CD14-positive monocyte (primary cell): Measurements from ENCODE around the gene TTLL6. TPM values are rescaled to one million over a fixed set of nuclear protein-coding genes. Genes with fewer than 3 reads are reported as not detected.

Experiments
- DNase-seq, 3 donors: peaks; one replicate each; pipeline ENCODE4 v3.0.0-alpha.2; 2011 to 2022
- H2AFZ ChIP-seq: 2 replicates; pipeline ENCODE4 v1.6.0; 2012; ENCODE audit warnings: mild to moderate bottlenecking, low read depth, low read length, inconsistent platforms; ENCODE audit not compliant: insufficient read depth, poor library complexity, severe bottlenecking
- H3K27ac ChIP-seq, 2 donors: 1 replicate in 1 of 2; 2 replicates in 1 of 2; pipeline ENCODE4 v1.5.1; 2012 to 2013; ENCODE audit warnings: low read length in 2 of 2, control low read depth in 1 of 2, inconsistent platforms in 1 of 2, low read depth in 1 of 2, mild to moderate bottlenecking in 1 of 2
- H3K27me3 ChIP-seq, 2 donors: one replicate each; pipeline versions ENCODE4 v1.6.0 to v1.6.1; 2011 to 2013; ENCODE audit warnings: low read length in 2 of 2; ENCODE audit not compliant: control insufficient read depth in 2 of 2, insufficient read depth in 2 of 2
- H3K36me3 ChIP-seq, 2 donors: replicated peaks in 1 of 2; 1 replicate in 1 of 2; 2 replicates in 1 of 2; pipeline versions ENCODE4 v1.5.1 to v1.6.1; 2012 to 2013; ENCODE audit warnings: low read length in 2 of 2, control low read depth in 1 of 2, inconsistent platforms in 1 of 2, mild to moderate bottlenecking in 1 of 2; ENCODE audit not compliant: insufficient read depth in 2 of 2, control insufficient read depth in 1 of 2
- H3K4me1 ChIP-seq, 2 donors: 1 replicate in 1 of 2; 2 replicates in 1 of 2; pipeline versions ENCODE4 v1.5.1 to v1.6.1; 2012 to 2013; ENCODE audit warnings: low read length in 2 of 2, control low read depth in 1 of 2, inconsistent platforms in 1 of 2, mild to moderate bottlenecking in 1 of 2, moderate library complexity in 1 of 2; ENCODE audit not compliant: insufficient read depth in 2 of 2, control insufficient read depth in 1 of 2
- H3K4me2 ChIP-seq: replicated peaks from 2 replicates; pipeline ENCODE3; 2012; ENCODE audit warnings: low read length, moderate library complexity, mild to moderate bottlenecking; ENCODE audit not compliant: poor library complexity, severe bottlenecking; ENCODE audit errors: extremely low read depth
- H3K4me3 ChIP-seq, 3 experiments: fragments of 200-600 bp in 1 of 3; sonication (generic) in 1 of 3; replicated peaks in 1 of 3; 1 replicate in 2 of 3; 2 replicates in 1 of 3; pipeline ENCODE4 v1.5.1; 2011 to 2013; ENCODE audit warnings: low read length in 3 of 3, mild to moderate bottlenecking in 3 of 3, control low read depth in 2 of 3, low read depth in 2 of 3, inconsistent platforms in 1 of 3, moderate library complexity in 1 of 3
- H3K79me2 ChIP-seq: 2 replicates; pipeline ENCODE4 v1.6.0; 2012; ENCODE audit warnings: mild to moderate bottlenecking, control low read depth, inconsistent platforms, low read length, moderate library complexity; ENCODE audit not compliant: insufficient read depth
- H3K9ac ChIP-seq: 2 replicates; pipeline ENCODE4 v1.6.0; 2017; ENCODE audit warnings: low read length, mild to moderate bottlenecking; ENCODE audit not compliant: insufficient read depth, poor library complexity, severe bottlenecking
- H3K9me3 ChIP-seq, 2 donors: replicated peaks in 1 of 2; 1 replicate in 1 of 2; 2 replicates in 1 of 2; pipeline versions ENCODE4 v1.5.1 to v1.6.1; 2012 to 2013; ENCODE audit warnings: low read length in 2 of 2, control low read depth in 1 of 2; ENCODE audit not compliant: control insufficient read depth in 1 of 2, insufficient read depth in 1 of 2
- H4K20me1 ChIP-seq: 2 replicates; pipeline ENCODE4 v1.6.0; 2012; ENCODE audit warnings: mild to moderate bottlenecking, low read length, control low read depth, moderate library complexity; ENCODE audit not compliant: insufficient read depth
- H3K27ac Mint-ChIP-seq, 7 donors: one replicate each; pipeline ENCODE4 v1.8.0; 2020; ENCODE audit warnings: mild to moderate bottlenecking in 7 of 7, mixed read lengths in 7 of 7, moderate library complexity in 6 of 7, inconsistent platforms in 2 of 7
- H3K27me3 Mint-ChIP-seq, 3 donors: one replicate each; pipeline ENCODE4 v1.8.0; 2021 to 2022; ENCODE audit warnings: low read depth in 3 of 3, mild to moderate bottlenecking in 3 of 3, mixed read lengths in 3 of 3, moderate library complexity in 3 of 3, inconsistent platforms in 1 of 3
- H3K36me3 Mint-ChIP-seq, 2 donors: one replicate each; pipeline ENCODE4 v1.8.0; 2020; ENCODE audit warnings: mixed read lengths in 2 of 2, inconsistent platforms in 1 of 2, mild to moderate bottlenecking in 1 of 2
- H3K4me1 Mint-ChIP-seq: one replicate; pipeline ENCODE4 v1.8.0; 2020; ENCODE audit warnings: mild to moderate bottlenecking, mixed read lengths
- H3K4me3 Mint-ChIP-seq, 2 donors: one replicate each; pipeline ENCODE4 v1.8.0; 2020; ENCODE audit warnings: mild to moderate bottlenecking in 2 of 2, mixed read lengths in 2 of 2, moderate library complexity in 1 of 2
- H3K9me3 Mint-ChIP-seq, 7 donors: one replicate each; pipeline ENCODE4 v1.8.0; 2020 to 2022; ENCODE audit warnings: mixed read lengths in 7 of 7, mild to moderate bottlenecking in 6 of 7, moderate library complexity in 6 of 7, inconsistent platforms in 2 of 7
- CTCF ChIP-seq: fragments of 200-600 bp; IDR thresholded peaks from one replicate; pipeline ENCODE4 v1.8.0; 2022; ENCODE audit warnings: antibody characterized with exemption, mild to moderate bottlenecking
- WGBS: methylation state at CpG from one replicate; pipeline ENCODE4 v1.1.5; 2013; ENCODE audit warnings: missing lambda C conversion rate; ENCODE audit not compliant: insufficient coverage; 5-methylcytosine and 5-hydroxymethylcytosine counted together
- intact Hi-C, 2 donors: fragments of 100-400 bp; cut with micrococcal nuclease; formaldehyde crosslinking; loops; one replicate each; pipeline versions ENCODE4 v1.15.0 to v1.15.1; 2023
- polyA plus RNA-seq, 3 donors: library from polyadenylated mRNA; depleted of rRNA in 1 of 3; unstranded in 2 of 3; stranded (reverse) in 1 of 3; fragments of 300-500 nt in 2 of 3; fragments of >200 nt in 1 of 3; fragmentation: Illumina TruSeq in 2 of 3; gene quantifications; 1 replicate in 2 of 3; 2 replicates in 1 of 3; pipeline ENCODE4 v1.2.3, GENCODE V29; 2012 to 2021

TTLL6 gene
- polyA plus RNA-seq, 3 donors: not detected

- H3K79me2 ChIP-seq: no peaks in the 10 kb centered on the region
- H3K27me3 Mint-ChIP-seq: peaks cover 52 to 74% (median 68%) of the 10 kb centered on the region in 3 donors
- peaks cover 0 to 27% (median 7%) of the 10 kb centered on the region in 7 donors for H3K9me3 Mint-ChIP-seq
- H3K4me3 ChIP-seq: no peak overlapping the region
- no peak overlapping the region for H3K4me2 ChIP-seq
- peaks cover 42% of the 10 kb centered on the region for H3K4me1 Mint-ChIP-seq
- DNase-seq: no peak
- no peaks in the 10 kb centered on the region for H3K36me3 ChIP-seq
- no peak for TF ChIP-seq CTCF
- intact Hi-C loops: no loop called here
- peaks cover 0 to 10% of the 10 kb centered on the region in 2 donors for H3K36me3 Mint-ChIP-seq
- peaks cover 31 to 34% of the 10 kb centered on the region in 2 donors for H3K4me1 ChIP-seq
- no peak overlapping the region for H3K9ac ChIP-seq
- H2AFZ ChIP-seq: no peak overlapping the region
- H3K27me3 ChIP-seq: peaks cover 43 to 53% of the 10 kb centered on the region in 2 donors
- no peak overlapping the region for H3K4me3 Mint-ChIP-seq
- no peak overlapping the region for H3K27ac ChIP-seq
- no peak overlapping the region for H3K27ac Mint-ChIP-seq
- H4K20me1 ChIP-seq: no peaks in the 10 kb centered on the region
- peaks cover 0 to 30% of the 10 kb centered on the region in 2 donors for H3K9me3 ChIP-seq
- WGBS: no CpG with 5 or more reads among the region's 2 CpGs
Measured at GRCh38 chr17:48757524-48757961, 59.5 kb downstream of the TTLL6 start.

GRCh38 chr17:48756830-48757251, 60.2 kb downstream of the TTLL6 start:
- Histone ChIP-seq H3K36me3 (no peaks in the 10 kb centered on the region), H4K20me1 (no peaks in the 10 kb centered on the region), H3K4me2 (no peak overlapping the region), H3K9ac (no peak overlapping the region), H2AFZ (no peak overlapping the region), H3K79me2 (no peaks in the 10 kb centered on the region), H3K9me3 (peaks cover 0 to 37% of the 10 kb centered on the region in 2 donors), H3K4me1 (peaks cover 31 to 34% of the 10 kb centered on the region in 2 donors), H3K27ac (no peak overlapping the region), H3K4me3 (no peak overlapping the region), H3K27me3 (peaks cover 50 to 58% of the 10 kb centered on the region in 2 donors)
- H3K27ac Mint-ChIP-seq: peak overlapping the region in 1 of 7 donors; percentile 50
- TF ChIP-seq CTCF: no peak
- H3K9me3 Mint-ChIP-seq: peaks cover 0 to 30% (median 7%) of the 10 kb centered on the region in 7 donors
- peaks cover 0 to 14% of the 10 kb centered on the region in 2 donors for H3K36me3 Mint-ChIP-seq
- DNase-seq: peak; percentile 12 to 54 (median 16)
- intact Hi-C loops: no loop called here
- H3K4me3 Mint-ChIP-seq: peak overlapping the region; percentile 20 to 46
- peaks cover 43% of the 10 kb centered on the region for H3K4me1 Mint-ChIP-seq
- peaks cover 58 to 74% (median 73%) of the 10 kb centered on the region in 3 donors for H3K27me3 Mint-ChIP-seq
- WGBS: 0% methylated on average over 3 of the region's 3 CpGs
